ENCODE measurements around the gene NOC2L.

NOC2L gene

DNA sequence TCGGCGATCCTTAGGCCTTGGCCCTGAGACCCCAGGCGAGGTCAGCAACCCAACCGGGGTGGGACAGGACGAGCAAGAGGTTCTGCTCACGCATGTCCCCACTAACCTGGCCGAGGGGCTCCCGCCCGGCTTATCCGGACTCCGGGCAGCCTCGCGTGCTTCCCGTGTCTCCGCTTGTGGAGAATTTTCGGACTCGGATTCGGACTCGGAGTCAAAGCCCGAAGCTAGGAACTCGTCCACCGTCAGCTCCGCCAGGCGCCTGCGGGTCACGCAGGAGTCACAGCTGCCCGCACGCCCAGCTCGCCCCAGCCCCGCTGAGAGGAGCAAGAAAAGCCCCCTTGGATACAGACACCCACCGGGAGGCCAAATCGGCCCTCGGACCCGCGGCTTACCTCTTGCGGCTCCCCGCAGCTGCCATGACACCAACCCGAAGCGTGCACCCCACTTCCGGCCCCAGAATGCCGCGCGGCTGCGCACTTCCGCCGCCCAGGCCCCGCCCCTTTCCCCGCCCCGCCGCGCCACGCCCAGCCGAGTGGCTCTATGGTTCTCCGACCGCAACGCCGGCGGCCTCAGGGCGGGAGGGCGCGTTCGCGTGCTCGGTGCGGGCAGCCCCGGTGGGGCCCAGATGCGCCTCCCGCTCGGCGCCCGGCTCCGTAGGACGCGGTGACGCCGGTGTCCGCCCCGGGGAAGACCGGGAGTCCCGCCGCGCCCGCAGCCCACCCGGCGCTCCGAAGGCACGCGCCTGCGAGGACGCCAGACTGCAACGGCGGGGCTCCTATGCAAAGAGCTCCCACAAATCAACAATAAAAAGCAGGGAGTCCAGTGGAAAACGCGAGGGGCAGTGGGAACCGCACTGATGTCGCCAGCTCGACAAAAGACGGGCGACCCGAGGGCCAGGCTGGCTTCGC lies at the start of gene NOC2L:
Gene NOC2L (minus strand): TSS at position 434 of the 908 bp plus-strand sequence. CDS start 16 bp downstream, at position 418.
- H3K27me3 ChIP-seq (ENCODE audit: insufficient read depth, low read length) = peaks cover 19% of the 10 kb centered on the region
- H3K4me3 ChIP-seq (ENCODE audit: low read length) = peak within 1 kb of the TSS; percentile 99
- H3K4me1 ChIP-seq (ENCODE audit: insufficient read depth, low read length) = no peaks in the 10 kb centered on the region
- H3K36me3 ChIP-seq (ENCODE audit: insufficient read depth, low read depth, low read length) = peaks cover 40% of the 10 kb centered on the region
- no peak within 1 kb of the TSS for H3K27ac ChIP-seq (ENCODE audit: low read length)
- H3K9ac ChIP-seq (ENCODE audit: low read depth, low read length) = peak within 1 kb of the TSS; percentile 93
- H3K9me3 ChIP-seq (ENCODE audit: insufficient read depth, low read depth, low read length) = no peaks in the 10 kb centered on the region

GRCh38 chr1:1006305-1007159 lies 47.5 kb upstream of the NOC2L start:
- Histone ChIP-seq H3K9ac (ENCODE audit: low read depth, low read length) (no peak overlapping the region), H3K36me3 (ENCODE audit: insufficient read depth, low read depth, low read length) (no peaks in the 10 kb centered on the region), H3K27me3 (ENCODE audit: insufficient read depth, low read length) (peaks cover 48% of the 10 kb centered on the region), H3K4me1 (ENCODE audit: insufficient read depth, low read length) (peaks cover 7% of the 10 kb centered on the region; the same call in 1 of the 2 replicates), H3K4me3 (ENCODE audit: low read length) (no peak overlapping the region), H3K27ac (ENCODE audit: low read length) (no peak overlapping the region), H3K9me3 (ENCODE audit: insufficient read depth, low read depth, low read length) (no peaks in the 10 kb centered on the region)

DNA sequence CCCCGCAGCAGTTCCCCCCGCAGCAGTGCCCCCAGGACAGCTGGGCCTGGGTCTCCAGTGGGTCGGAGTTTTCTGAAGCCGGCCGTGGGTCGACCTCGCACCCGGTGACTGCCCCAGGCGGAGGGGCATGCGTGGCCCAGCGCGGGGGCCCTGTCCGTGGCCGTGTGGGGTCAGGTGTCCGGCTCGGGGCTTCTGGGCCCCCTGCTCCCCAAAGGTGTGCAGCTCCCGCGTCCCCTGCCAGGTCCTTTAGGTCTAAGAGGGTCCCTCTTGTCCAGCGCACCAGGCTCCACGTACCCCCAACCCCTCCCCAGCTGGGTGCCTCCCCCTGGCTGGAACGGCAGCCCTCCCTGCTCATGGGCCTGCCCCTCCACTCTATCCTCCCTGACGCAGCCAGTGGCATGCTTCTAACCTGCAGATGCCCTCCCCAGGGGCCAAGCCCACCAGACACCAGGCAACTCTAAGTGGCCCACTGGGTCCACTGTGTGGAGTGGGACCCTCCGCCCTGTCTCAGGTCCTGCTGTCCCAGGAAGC lies 46.8 kb upstream of the NOC2L start:
- H3K4me3 ChIP-seq (ENCODE audit: low read length) = no peak overlapping the region
- H3K36me3 ChIP-seq (ENCODE audit: insufficient read depth, low read depth, low read length) = no peaks in the 10 kb centered on the region
- H3K27me3 ChIP-seq (ENCODE audit: insufficient read depth, low read length) = peaks cover 55% of the 10 kb centered on the region
- no peak overlapping the region for H3K9ac ChIP-seq (ENCODE audit: low read depth, low read length)
- peaks cover 7% of the 10 kb centered on the region; the same call in 1 of the 2 replicates for H3K4me1 ChIP-seq (ENCODE audit: insufficient read depth, low read length)
- no peaks in the 10 kb centered on the region for H3K9me3 ChIP-seq (ENCODE audit: insufficient read depth, low read depth, low read length)
- H3K27ac ChIP-seq (ENCODE audit: low read length) = no peak overlapping the region

DNA sequence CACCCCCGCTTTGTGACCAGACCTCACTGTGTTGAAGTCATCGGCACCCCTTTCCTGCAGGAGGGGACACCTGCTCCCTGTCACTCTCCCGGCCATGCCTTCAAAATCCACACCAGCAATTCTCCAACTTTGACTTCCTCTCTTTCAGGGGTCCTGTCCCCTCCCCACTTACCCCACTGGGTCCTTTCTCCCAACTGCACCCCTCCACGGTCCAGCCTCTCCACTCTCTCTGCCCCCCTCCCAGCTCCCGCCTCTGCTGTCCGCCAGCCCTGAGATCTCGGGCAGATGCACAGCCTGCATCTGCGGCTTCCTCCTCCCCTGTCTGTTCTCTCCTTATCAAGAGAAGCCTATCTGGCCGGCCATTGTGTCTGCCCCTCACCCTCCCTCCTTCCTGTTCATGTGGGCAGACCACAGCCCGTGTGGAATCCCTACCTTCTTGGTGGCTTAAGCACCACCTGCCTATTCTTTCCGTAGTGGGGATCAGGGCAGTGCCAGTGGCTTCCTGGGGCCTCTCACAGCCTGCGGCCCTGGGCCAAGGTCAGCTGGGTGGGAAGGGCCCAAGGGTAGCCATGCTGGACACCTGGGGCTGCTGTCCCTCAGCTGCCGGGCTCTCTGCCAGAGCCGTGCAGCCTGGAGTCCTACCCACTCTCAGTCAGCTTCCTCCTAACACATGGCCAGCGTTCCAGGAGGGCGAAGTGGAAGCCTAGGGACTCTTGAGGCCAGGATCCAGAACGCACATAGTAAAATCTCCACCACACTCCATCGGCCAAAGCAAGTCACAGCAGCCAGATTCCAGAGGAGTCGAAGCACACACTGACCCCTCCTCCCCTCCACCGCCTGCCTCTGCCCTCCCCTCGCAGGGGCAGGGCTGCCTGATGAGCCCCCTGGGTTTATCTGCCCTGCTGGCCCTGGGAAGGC lies 46.0 kb upstream of the NOC2L start:
- no peak overlapping the region for H3K27ac ChIP-seq (ENCODE audit: low read length)
- H3K4me1 ChIP-seq (ENCODE audit: insufficient read depth, low read length) = peaks cover 7% of the 10 kb centered on the region; the same call in 1 of the 2 replicates
- no peak overlapping the region for H3K9ac ChIP-seq (ENCODE audit: low read depth, low read length)
- H3K27me3 ChIP-seq (ENCODE audit: insufficient read depth, low read length) = peaks cover 63% of the 10 kb centered on the region
- no peaks in the 10 kb centered on the region for H3K9me3 ChIP-seq (ENCODE audit: insufficient read depth, low read depth, low read length)
- H3K4me3 ChIP-seq (ENCODE audit: low read length) = no peak overlapping the region
- no peaks in the 10 kb centered on the region for H3K36me3 ChIP-seq (ENCODE audit: insufficient read depth, low read depth, low read length)

DNA sequence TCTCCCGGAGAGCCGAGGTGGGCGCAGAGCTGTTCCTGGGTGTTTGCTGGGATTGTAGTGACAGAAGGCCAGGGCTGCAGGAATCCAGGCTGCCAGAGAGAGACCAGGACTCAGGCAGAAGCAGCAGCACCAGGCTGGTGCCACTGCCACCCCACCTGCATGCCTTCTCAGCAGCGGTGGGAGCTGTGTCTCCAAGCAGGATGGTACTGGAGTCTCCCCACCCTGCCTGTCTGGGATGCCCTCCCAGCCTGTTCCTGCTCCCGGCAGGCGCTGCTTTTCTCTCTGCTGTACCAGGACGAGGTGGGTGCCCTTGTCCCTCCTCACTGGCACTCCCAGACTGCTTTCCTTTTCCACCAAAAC lies 45.3 kb upstream of the NOC2L start:
- H3K27ac ChIP-seq (ENCODE audit: low read length) = no peak overlapping the region
- H3K27me3 ChIP-seq (ENCODE audit: insufficient read depth, low read length) = peaks cover 70% of the 10 kb centered on the region
- H3K9ac ChIP-seq (ENCODE audit: low read depth, low read length) = no peak overlapping the region
- H3K4me3 ChIP-seq (ENCODE audit: low read length) = no peak overlapping the region
- peaks cover 7% of the 10 kb centered on the region; the same call in 1 of the 2 replicates for H3K4me1 ChIP-seq (ENCODE audit: insufficient read depth, low read length)
- H3K9me3 ChIP-seq (ENCODE audit: insufficient read depth, low read depth, low read length) = no peaks in the 10 kb centered on the region
- H3K36me3 ChIP-seq (ENCODE audit: insufficient read depth, low read depth, low read length) = no peaks in the 10 kb centered on the region

GRCh38 chr1:1003618-1004419 lies 44.8 kb upstream of the NOC2L start:
- H3K9ac ChIP-seq (ENCODE audit: low read depth, low read length) = no peak overlapping the region
- H3K27ac ChIP-seq (ENCODE audit: low read length) = no peak overlapping the region
- no peaks in the 10 kb centered on the region for H3K9me3 ChIP-seq (ENCODE audit: insufficient read depth, low read depth, low read length)
- no peak overlapping the region for H3K4me3 ChIP-seq (ENCODE audit: low read length)
- peaks cover 7% of the 10 kb centered on the region; the same call in 1 of the 2 replicates for H3K4me1 ChIP-seq (ENCODE audit: insufficient read depth, low read length)
- no peaks in the 10 kb centered on the region for H3K36me3 ChIP-seq (ENCODE audit: insufficient read depth, low read depth, low read length)
- H3K27me3 ChIP-seq (ENCODE audit: insufficient read depth, low read length) = peaks cover 75% of the 10 kb centered on the region

GRCh38 chr1:1001057-1001783 lies 42.2 kb upstream of the NOC2L start:
- Histone ChIP-seq H3K36me3 (ENCODE audit: insufficient read depth, low read depth, low read length) (no peaks in the 10 kb centered on the region), H3K9ac (ENCODE audit: low read depth, low read length) (no peak overlapping the region), H3K27me3 (ENCODE audit: insufficient read depth, low read length) (peaks cover 93% of the 10 kb centered on the region), H3K4me3 (ENCODE audit: low read length) (peak overlapping the region; percentile 43; the same call in 1 of the 2 replicates), H3K4me1 (ENCODE audit: insufficient read depth, low read length) (peaks cover 7% of the 10 kb centered on the region; the same call in 1 of the 2 replicates), H3K9me3 (ENCODE audit: insufficient read depth, low read depth, low read length) (no peaks in the 10 kb centered on the region), H3K27ac (ENCODE audit: low read length) (no peak overlapping the region)

- H3K27me3 ChIP-seq (ENCODE audit: insufficient read depth, low read length) = peaks cover 99% of the 10 kb centered on the region
- H3K27ac ChIP-seq (ENCODE audit: low read length) = no peak overlapping the region
- H3K4me3 ChIP-seq (ENCODE audit: low read length) = peak overlapping the region; percentile 61
- H3K9me3 ChIP-seq (ENCODE audit: insufficient read depth, low read depth, low read length) = no peaks in the 10 kb centered on the region
- H3K36me3 ChIP-seq (ENCODE audit: insufficient read depth, low read depth, low read length) = no peaks in the 10 kb centered on the region
- H3K9ac ChIP-seq (ENCODE audit: low read depth, low read length) = no peak overlapping the region
- peaks cover 7% of the 10 kb centered on the region; the same call in 1 of the 2 replicates for H3K4me1 ChIP-seq (ENCODE audit: insufficient read depth, low read length)
These were observed 41.5 kb upstream of the NOC2L start for GRCh38 chr1:1000357-1001056.

DNA sequence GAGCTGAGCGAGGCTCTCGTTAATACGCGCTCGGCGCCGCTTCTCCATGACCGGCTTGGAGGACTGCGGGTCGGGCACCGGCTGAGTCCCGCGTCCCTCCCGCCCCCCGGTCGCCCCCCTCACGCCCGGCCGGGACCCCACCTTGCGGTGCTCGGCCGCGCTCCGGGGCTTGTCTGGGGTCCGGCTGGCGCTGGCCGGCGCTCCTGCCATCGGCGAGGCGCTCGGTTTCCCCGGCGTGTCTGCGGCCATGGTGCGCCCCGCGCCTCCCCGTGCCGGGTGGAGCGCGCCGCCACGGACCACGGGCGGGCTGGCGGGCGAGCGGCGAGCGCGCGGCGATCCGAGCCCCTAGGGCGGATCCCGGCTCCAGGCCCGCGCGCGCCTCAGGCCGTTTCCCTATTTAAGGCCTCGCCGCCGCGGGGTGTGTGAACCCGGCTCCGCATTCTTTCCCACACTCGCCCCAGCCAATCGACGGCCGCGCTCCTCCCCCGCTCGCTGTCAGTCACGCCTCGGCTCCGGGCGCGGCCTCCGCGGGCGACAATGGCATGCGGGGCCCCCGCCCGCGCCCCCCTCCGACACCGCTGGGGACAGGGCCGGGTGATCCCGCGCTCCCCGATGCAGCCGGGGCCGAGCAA lies 40.8 kb upstream of the NOC2L start, which contains the start of gene HES4:
Gene HES4 (minus strand): TSS at position 373 of the 632 bp plus-strand sequence. CDS start 124 bp downstream, at position 249.
- Histone ChIP-seq H3K4me3 (ENCODE audit: low read length) (peak within 1 kb of the TSS; percentile 61), H3K9ac (ENCODE audit: low read depth, low read length) (no peak within 1 kb of the TSS), H3K36me3 (ENCODE audit: insufficient read depth, low read depth, low read length) (no peaks in the 10 kb centered on the region), H3K4me1 (ENCODE audit: insufficient read depth, low read length) (peaks cover 5% of the 10 kb centered on the region; the same call in 1 of the 2 replicates), H3K9me3 (ENCODE audit: insufficient read depth, low read depth, low read length) (no peaks in the 10 kb centered on the region), H3K27ac (ENCODE audit: low read length) (no peak within 1 kb of the TSS), H3K27me3 (ENCODE audit: insufficient read depth, low read length) (peaks cover 99% of the 10 kb centered on the region)
